SJSA1 (cell line): Measurements from ENCODE around the gene HOXD13. TPM values are rescaled to one million over a fixed set of nuclear protein-coding genes. Genes with fewer than 3 reads are reported as not detected.

Experiments used
- DNase-seq, 2 experiments: peaks; one replicate each; pipeline ENCODE4 v3.0.0-alpha.2; 2015 to 2020; ENCODE audit warnings: low spot score in 2 of 2, low read depth in 1 of 2
- H3K27ac ChIP-seq: fragments of 250-450 bp; sonication (Bioruptor Pico); 2 replicates; pipeline ENCODE4 v1.5.1; 2020; ENCODE audit warnings: mild to moderate bottlenecking, moderate library complexity
- H3K27me3 ChIP-seq: fragments of 250-450 bp; sonication (Bioruptor Pico); replicated peaks from 2 replicates; pipeline ENCODE4 v1.5.1; 2020; ENCODE audit warnings: mild to moderate bottlenecking, moderate library complexity
- H3K36me3 ChIP-seq: fragments of 250-450 bp; sonication (Bioruptor Pico); 2 replicates; pipeline ENCODE4 v1.5.1; 2020; ENCODE audit warnings: mild to moderate bottlenecking
- H3K4me1 ChIP-seq: fragments of 250-450 bp; sonication (Bioruptor Pico); replicated peaks from 2 replicates; pipeline ENCODE4 v1.6.1; 2021; ENCODE audit warnings: mild to moderate bottlenecking
- H3K4me3 ChIP-seq: fragments of 250-450 bp; sonication (Bioruptor Pico); 2 replicates; pipeline ENCODE4 v1.5.1; 2020; ENCODE audit warnings: mild to moderate bottlenecking
- H3K9me3 ChIP-seq: fragments of 250-450 bp; sonication (Bioruptor Pico); replicated peaks from 2 replicates; pipeline ENCODE4 v1.5.1; 2020; ENCODE audit warnings: mild to moderate bottlenecking
- total RNA-seq: library from RNA; depleted of rRNA; stranded (reverse); fragments of >200 nt; shearing (Covaris generic); gene quantifications from 2 replicates; pipeline ENCODE4 v1.2.3, GENCODE V29; 2014

Gene HOXD13
- total RNA-seq, 1 experiment from 2014 or later: 0.50 TPM

DNA sequence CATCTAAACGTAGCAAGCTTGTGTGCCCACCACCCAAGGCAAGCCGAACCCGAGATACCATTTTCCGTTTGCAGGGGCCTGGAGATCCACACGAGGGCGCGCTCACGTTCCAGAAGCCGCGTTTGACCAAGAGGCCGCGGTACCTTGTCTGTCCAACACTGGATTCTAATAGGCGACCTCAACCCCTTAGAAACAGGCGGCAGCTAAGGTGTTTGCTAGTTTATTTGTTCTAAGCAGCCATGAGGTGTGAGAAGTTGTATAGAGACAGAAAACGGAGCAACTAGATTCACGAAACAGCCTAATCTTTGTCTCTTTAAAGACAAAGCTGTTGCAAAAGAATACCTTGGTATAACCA, 18.8 kb downstream of the HOXD13 start:
- H3K27me3 ChIP-seq: peaks cover 73% of the 10 kb centered on the region
- DNase-seq: peak in 1 of 2 experiments; percentile 54

DNA sequence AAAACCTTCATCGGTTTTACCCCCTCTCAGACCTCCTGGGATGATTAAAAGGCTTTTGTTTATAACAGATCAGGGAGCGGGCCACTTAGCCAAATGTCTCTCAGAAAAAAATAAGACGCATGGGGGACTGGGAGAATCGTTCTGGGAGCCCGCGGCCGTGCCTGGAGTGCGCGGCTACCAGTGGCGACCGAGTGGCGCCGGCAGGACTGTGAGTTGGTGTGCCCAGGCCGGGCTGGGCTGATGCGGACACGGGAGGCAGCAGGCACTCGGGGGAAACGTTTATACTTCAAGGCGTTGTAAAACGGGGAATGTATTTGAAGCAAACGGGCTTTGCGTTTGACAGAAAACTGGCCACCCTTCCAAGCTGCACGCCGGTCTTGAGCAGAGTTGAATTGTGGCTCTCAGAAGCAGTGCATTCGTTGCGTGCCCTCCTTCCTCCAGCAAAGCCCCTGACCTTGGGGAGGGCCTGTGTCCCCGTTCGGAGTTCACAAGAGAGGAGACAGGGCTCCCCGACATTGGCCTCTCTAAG, 19.4 kb downstream of the HOXD13 start:
- Histone ChIP-seq H3K4me3 (no peak overlapping the region), H3K27me3 (peaks cover 73% of the 10 kb centered on the region)

More for the DNA sequence above, 18.8 kb downstream of the HOXD13 start:
- Histone ChIP-seq H3K9me3 (peaks cover 4% of the 10 kb centered on the region; the same call in 1 of the 2 replicates), H3K4me1 (peaks cover 9% of the 10 kb centered on the region), H3K36me3 (no peaks in the 10 kb centered on the region), H3K27ac (no peak overlapping the region), H3K4me3 (no peak overlapping the region)

DNA sequence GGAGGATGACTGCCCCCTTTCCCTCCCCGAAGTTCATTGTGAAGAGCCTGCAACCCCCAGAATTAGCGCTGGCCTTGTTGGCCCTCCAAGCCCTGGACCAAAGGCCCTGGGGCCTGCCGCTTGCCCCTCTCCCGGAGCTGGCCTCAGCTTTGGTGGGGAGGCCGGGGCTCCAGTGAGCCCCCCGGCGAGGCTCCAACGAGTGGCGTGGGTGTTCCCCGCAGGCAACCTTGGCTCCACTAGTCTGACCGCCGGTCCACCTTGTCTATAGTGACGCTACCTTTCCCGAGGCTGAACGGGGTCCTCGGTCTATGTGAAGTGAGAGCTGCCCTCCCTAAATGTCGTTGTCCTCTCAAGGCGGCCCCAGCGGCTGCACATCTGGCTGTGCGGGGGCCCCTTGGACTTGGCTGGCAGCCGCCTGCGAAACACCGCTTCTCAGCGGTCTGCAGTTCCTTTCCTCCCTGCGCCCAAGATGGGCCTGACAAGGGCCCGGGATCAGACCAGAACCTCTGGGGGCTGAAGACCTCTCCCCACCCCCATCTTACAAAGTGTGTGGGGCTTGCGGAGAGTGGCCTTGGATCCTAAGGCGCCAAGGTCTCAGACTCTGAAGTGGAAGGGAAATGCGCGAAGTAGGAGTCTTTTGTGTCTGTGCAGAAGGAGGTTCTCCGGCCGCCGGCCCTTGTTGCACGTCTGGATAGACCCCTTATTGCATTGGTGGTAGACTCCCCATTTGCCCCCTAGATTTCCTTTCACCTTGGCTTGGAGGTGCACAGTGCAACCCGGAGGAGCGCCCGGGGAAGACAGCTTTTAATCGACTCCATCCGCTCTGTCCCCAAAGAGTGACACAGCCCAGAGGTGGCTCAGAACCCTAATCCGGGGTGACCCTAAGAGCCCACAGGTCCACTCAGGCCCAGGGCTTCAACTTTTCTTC, 20.1 kb downstream of the HOXD13 start:
- Histone ChIP-seq H3K27ac (no peak overlapping the region), H3K27me3 (peaks cover 76% of the 10 kb centered on the region), H3K9me3 (no peaks in the 10 kb centered on the region), H3K36me3 (no peaks in the 10 kb centered on the region), H3K4me1 (peaks cover 3% of the 10 kb centered on the region), H3K4me3 (no peak overlapping the region)
- no peak for DNase-seq

More for the DNA sequence above, 19.4 kb downstream of the HOXD13 start:
- H3K4me1 ChIP-seq: peaks cover 8% of the 10 kb centered on the region
- H3K36me3 ChIP-seq: no peaks in the 10 kb centered on the region
- peaks cover 4% of the 10 kb centered on the region; the same call in 1 of the 2 replicates for H3K9me3 ChIP-seq
- no peak overlapping the region for H3K27ac ChIP-seq
- DNase-seq: no peak

DNA sequence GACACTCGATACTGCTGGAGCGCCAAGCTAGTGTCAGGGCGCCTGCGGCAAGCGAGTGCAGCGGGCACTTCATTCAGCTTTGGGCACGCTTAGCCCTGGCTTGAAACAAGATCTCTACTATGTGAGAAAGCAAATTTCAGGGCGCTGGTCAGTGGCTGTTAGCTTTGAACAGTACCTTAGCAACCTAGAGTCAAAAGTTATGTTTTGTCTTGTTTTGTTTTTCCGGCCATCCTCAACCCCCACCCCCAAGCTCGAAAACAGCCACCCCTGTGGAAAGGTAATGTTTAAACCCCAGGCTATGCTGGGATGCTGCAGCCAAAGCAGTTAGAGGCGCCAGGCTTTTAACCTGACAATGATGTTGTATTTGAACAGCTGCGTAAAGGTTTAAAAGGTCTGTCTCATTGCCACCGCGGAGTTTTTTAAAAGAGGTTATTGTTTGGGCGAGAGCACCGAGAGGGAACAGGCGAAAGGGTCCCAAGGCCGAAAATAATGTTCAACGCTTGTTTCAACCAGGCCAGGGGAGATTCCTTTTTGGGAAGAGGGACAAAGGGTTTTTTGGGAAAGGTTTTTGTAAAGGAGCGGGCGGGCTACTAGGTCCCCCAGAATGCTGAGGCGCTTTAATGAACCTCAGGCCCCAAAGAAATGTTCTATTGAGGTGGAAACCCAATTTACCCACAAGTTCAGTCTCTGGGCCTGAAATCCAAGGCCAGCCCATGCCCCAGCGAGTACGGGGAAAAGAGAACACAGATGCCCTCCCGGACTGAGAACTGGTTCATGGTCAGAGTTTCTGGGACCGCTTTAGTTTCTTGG, 21.8 kb downstream of the HOXD13 start:
- H3K4me3 ChIP-seq: no peak overlapping the region
- DNase-seq: no peak
- no peaks in the 10 kb centered on the region for H3K36me3 ChIP-seq
- peaks cover 74% of the 10 kb centered on the region for H3K27me3 ChIP-seq
- no peaks in the 10 kb centered on the region; the same call in 1 of the 2 replicates for H3K4me1 ChIP-seq
- H3K27ac ChIP-seq: no peak overlapping the region
- H3K9me3 ChIP-seq: no peaks in the 10 kb centered on the region

DNA sequence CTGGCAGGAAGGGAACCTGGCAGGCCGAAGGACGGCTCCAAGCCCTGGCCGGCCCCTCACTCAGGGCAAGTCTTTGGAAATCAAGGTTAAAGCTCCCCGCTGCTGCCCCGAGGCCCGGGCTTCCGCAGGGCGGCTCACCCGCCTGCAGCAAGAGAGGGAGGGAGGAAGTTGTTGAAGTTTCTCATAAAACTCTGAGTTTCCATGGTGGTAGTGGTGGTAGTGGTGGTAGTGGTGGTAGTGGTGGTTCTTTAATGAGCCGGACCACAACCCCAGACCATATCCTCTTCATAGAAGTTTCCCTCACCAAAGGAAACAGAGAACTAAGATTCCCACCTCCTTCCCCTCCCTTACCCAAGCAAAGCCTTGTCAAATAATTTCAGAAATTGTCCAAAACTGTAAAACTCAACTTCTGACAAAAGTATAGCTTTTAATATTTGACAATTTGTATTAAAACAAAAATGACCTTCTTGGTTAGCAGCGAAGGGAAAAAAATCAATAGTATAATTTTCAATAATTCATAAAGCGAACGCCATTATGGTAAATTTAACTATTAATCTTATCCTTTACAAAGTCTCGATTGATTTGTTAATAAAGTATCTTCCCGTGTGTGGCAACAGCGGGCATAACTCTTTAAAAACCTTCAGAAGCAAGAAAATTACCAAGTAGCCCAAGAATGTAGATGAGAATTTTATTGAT, 22.6 kb downstream of the HOXD13 start:
- no peak for DNase-seq
- Histone ChIP-seq H3K36me3 (no peaks in the 10 kb centered on the region), H3K27me3 (peaks cover 70% of the 10 kb centered on the region), H3K4me1 (no peaks in the 10 kb centered on the region; the same call in 1 of the 2 replicates), H3K9me3 (no peaks in the 10 kb centered on the region), H3K4me3 (no peak overlapping the region), H3K27ac (no peak overlapping the region)

DNA sequence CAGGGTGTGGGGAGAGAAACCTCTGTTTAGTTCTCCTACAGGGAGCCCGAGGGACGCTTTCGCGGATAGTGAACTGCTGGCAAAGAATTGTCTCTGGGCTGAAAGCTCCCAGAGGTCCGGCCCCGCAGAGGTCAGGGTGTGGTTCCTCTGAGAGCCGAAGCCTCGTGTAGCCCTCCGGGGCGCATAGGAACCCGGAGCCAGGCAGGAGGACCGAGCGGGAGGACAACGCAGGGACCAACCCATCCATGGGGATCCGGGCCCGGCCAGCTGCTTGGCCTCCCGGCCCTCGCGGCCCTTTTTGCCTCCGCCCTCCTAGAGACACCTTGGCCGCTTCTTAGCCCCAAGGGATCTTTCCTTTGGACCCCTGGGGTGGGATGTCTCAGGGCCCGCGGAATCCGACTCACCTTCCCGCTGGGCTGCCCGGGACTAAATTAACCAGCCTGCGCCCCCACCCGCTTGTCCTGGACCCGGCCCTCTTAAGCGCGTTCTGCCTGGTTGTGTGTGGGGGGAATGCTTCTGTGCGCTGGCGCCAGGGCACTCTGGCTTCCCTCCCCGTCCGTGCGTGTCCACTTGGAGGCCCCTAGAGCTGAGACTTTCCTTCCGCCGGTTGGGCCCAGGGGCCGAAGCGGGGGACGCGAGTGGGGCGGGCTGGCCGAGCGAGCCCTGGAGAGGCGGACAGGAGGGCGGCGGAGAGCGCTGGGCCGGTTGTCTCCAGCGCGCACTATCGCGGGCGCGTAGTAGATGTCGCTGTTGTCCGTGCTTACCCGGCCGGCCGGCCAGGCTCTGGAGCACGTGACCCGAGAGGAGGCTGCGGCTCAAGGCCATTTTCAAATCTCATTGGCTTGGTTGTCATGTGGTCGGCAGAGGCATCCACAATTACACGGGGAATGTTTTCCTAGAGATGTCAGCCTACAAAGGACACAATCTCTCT, 23.6 kb downstream of the HOXD13 start, which contains the start of gene HOXD10:
Gene HOXD10 (plus strand): TSS at position 896 of the 931 bp plus-strand sequence. CDS start 56 bp downstream, outside the sequence.
- Histone ChIP-seq H3K9me3 (no peaks in the 10 kb centered on the region), H3K4me1 (no peaks in the 10 kb centered on the region; the same call in 1 of the 2 replicates), H3K27ac (no peak within 1 kb of the TSS), H3K27me3 (peaks cover 63% of the 10 kb centered on the region), H3K36me3 (no peaks in the 10 kb centered on the region), H3K4me3 (no peak within 1 kb of the TSS)
- no peak for DNase-seq

DNA sequence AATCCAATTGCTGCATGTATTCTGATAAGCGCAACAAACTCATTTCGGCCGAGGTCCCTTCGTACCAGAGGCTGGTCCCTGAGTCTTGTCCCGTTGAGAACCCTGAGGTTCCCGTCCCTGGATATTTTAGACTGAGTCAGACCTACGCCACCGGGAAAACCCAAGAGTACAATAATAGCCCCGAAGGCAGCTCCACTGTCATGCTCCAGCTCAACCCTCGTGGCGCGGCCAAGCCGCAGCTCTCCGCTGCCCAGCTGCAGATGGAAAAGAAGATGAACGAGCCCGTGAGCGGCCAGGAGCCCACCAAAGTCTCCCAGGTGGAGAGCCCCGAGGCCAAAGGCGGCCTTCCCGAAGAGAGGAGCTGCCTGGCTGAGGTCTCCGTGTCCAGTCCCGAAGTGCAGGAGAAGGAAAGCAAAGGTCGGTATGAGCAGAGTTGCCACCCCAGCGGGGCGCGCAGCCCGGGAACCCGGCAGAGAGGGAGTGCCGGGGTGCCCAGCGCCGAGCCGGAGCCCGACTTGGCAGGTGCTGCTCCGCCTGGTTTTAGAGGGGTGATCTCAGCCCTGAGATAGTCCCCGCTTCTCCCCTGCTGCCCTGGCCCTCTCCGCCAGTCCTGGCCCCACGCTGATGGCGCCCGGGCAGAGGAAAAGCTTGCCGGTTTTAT, 24.8 kb downstream of the HOXD13 start:
- no peaks in the 10 kb centered on the region for H3K36me3 ChIP-seq
- no peak overlapping the region for H3K4me3 ChIP-seq
- DNase-seq: no peak

DNA sequence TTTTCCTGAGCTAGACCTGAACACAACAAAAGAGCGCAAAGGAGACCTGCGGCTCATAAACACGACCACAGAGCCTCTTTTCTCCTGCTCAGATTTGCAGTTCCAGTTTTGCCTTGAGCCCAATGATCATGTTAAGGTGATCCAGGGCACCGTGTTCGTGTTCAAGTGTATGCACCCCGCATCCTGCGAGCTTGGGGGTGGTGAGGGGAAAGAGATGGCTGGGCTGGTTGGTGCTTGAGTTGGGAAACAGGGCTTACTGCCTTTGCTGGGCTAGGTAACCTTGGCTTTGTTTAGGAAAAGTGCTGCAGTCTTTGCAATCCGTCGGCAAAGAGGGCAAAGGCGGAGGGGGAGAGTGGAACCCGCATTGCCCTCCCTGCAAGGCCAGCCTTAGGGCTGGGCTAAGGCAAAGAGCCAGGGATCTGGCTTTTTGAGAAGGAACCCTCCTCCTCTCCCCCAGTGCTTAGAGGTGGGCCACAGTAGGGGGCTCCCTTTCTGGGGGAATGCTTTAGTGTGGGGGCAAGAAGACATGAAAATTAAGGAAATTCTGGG, 25.4 kb downstream of the HOXD13 start:
- DNase-seq: no peak
- Histone ChIP-seq H3K27me3 (peaks cover 58% of the 10 kb centered on the region), H3K36me3 (no peaks in the 10 kb centered on the region), H3K27ac (no peak overlapping the region), H3K4me3 (no peak overlapping the region), H3K4me1 (peaks cover 5% of the 10 kb centered on the region), H3K9me3 (no peaks in the 10 kb centered on the region)

More for the DNA sequence above, 24.8 kb downstream of the HOXD13 start:
- Histone ChIP-seq H3K9me3 (no peaks in the 10 kb centered on the region), H3K4me1 (peaks cover 4% of the 10 kb centered on the region; the same call in 1 of the 2 replicates), H3K27me3 (peaks cover 59% of the 10 kb centered on the region), H3K27ac (no peak overlapping the region)

DNA sequence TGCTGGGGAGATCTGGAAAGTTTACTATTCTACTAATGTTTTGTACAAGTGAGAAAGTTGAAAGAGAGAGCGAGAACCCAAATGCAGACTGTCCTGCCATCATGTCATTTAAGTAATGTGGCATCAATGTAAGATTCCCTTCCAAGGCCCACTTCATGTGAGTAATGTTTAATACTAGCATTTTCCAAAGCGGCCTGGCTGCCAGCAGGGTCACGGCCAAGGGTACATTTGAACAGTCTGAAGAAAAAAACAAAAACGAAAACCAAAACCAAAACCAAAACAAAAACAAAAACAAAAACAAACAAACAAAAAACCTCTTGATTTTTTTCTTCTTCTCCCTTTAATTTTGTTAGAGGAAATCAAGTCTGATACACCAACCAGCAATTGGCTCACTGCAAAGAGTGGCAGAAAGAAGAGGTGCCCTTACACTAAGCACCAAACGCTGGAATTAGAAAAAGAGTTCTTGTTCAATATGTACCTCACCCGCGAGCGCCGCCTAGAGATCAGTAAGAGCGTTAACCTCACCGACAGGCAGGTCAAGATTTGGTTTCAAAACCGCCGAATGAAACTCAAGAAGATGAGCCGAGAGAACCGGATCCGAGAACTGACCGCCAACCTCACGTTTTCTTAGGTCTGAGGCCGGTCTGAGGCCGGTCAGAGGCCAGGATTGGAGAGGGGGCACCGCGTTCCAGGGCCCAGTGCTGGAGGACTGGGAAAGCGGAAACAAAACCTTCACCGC, 26.2 kb downstream of the HOXD13 start:
- Histone ChIP-seq H3K4me3 (no peak overlapping the region), H3K27ac (no peak overlapping the region), H3K9me3 (no peaks in the 10 kb centered on the region), H3K27me3 (peaks cover 54% of the 10 kb centered on the region), H3K4me1 (peaks cover 10% of the 10 kb centered on the region), H3K36me3 (no peaks in the 10 kb centered on the region)
- no peak for DNase-seq

DNA sequence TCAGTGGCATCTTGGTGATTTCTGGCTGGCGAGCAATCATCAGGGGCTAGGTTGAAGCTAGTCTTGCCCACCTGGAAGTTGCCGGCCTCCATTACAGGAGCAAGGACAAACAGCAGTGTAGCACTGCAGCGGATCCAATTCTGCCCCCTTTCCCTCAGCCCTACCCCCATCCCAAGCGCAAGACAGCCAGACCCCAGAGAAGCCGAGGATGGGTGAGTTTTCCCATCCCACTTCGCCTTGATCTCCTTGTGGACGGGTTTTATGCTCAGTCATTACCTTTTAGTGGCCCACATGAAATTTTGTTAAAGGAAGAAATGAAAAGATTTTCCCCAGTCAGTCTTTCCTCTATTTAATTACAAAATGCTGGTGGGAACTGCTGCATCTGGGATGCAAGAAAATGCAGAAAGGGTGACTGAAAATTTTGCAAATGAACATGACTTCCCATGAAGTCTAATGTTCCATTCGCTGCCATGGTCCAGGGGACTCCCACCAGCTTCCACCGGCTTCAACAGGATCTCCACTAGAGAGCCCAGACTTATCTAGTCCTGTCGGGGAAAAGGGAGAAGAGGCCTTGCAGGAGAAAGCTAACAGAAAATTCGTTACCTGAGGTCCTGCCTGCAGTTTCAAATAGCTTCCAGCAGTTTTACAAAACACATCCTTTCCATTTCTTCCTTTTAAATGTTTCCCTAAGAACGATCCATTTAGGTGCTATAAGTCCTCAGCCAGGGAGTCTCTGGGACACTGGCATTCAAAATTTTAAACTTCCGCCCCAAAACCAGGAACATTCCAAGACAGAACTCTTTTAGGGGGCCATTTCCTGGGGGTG, 28.1 kb downstream of the HOXD13 start:
- Histone ChIP-seq H3K27me3 (peaks cover 41% of the 10 kb centered on the region), H3K27ac (no peak overlapping the region), H3K36me3 (no peaks in the 10 kb centered on the region), H3K4me3 (no peak overlapping the region), H3K9me3 (no peaks in the 10 kb centered on the region), H3K4me1 (peaks cover 10% of the 10 kb centered on the region)
- DNase-seq: no peak
